ENCODE data around the gene PBRM1.

The PBRM1 gene

DNA sequence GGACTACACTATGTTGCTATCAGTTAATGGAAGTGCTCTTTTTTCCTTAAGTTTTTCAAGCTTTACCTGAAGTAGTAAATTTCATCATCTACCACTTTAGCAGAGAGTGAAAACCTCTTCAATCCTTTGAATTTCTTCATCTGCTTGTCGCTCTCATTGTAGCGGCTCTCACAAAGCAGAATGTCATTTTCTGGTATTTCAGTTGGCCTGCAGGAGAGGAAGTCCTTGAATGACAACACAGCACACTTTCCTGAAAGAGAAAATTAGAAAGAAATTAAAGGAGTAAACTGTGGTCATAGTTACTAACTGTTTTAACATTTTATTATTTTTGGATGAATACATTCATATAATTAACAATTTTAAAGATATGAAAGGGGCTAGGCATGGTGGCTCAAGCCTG is 121.7 kb downstream of the PBRM1 start:
- DNase-seq, result no peak

DNA sequence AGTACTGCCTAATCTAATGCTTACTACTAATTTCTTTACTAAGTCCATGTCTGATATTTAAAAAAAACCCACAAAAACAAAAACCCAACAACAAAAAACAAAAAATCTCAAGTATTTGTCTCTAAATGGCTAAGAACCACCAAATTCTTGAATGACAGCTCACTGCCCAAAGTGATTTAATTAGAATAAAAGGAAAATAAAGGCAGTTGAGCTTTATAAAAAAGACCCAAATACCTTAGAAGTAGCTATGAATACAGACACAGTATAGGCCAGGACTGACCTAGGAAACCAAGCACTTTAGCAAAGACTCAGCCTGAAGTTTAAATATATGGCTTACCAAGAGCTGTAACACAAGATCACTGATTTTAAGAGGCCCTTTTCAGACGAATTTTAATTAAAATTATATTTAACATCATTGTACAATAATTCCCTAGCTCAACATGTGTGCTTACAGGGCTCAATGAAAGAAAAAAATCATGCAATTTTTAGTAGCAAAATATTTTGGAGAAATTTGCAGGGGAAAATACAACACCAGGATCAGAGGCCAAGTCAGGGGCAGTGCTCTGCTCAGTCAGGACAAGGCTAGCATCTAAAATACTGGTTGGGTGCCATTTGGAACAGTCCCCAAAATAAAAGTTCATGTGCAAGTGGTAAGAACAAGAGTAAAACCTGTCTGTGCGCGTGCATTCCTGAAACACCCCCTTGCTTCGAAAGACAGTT is 124.5 kb downstream of the PBRM1 start:
- no peak for DNase-seq

DNA sequence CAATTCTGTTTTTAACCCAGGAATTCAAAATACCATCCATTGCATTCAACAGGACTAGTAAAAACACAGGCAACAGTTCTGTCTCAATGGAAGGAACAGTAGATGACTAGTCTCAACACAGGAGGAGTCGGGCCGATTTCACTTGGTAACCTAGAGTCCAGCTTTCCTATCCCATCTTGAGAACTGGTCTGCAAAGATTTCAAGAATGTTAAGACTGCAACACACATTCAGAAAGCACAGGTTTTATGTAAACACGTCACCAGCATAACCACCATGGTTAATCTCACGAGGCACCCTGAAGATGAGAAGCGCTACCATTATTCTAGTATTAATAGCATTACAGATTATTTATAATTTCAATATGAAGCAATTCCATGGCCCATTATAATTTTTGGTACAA is 127.3 kb downstream of the PBRM1 start:
- DNase-seq, result no peak

DNA sequence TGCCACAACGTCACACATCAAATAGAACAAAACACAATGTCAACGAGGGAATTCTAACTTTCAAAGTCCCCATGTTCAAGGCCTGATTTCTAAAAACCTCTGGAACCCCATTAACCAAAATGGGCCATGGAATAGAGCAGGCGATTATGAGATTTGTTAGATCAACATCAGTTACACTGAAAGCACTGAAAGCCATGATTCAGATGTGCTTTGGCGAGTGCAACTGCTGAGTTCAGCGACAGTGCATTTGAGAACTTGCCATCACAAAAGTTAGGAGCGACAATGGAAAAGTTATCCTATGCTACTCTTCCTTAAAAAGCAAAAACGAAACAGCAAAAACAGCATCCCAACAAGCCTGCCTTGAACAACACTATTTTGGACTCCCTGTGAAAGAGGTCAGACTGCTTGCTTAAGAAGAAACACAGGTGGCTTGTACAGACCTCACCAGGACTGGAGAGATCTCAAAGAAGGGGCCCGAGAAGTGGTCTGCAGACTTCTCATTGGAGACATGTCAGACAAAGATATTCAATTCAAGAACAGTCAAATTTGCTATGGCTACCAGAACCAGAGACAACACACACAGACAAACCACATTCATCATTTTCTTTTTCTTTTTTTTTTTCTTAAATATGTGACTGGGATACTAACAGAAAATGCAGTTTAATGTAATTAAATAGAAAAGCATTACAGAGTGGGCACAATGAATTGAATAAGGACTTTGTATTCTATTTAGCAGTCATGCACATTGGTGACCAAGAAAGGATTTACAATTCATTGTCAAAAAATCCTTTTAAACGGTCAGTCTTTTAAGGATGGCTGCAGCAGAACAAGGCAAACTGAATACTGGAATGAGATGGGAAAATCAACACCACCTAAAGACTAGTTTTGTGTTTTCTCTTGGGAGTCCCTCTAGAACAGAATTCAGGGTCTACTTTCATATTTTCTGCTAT is 128.4 kb downstream of the PBRM1 start:
- no peak for DNase-seq

DNA sequence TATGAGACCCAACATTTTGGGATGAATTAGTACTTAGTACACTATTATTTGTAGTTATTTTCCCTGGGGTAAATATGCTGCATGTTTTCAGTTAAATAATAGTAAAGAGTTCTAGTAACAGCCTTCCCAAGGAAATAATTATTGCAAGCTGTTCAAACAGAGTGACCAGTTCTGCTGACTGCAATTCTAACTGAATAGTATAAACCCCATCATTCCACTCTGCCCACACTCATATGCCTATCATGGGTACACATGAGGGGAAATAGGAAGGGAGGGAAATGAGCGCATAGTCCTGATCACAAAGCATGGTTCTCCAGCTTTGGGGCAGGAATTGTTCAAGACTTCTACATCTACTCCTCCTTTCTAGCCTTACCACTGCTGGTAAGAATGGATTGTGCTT is 130.7 kb downstream of the PBRM1 start:
- no peak for DNase-seq

DNA sequence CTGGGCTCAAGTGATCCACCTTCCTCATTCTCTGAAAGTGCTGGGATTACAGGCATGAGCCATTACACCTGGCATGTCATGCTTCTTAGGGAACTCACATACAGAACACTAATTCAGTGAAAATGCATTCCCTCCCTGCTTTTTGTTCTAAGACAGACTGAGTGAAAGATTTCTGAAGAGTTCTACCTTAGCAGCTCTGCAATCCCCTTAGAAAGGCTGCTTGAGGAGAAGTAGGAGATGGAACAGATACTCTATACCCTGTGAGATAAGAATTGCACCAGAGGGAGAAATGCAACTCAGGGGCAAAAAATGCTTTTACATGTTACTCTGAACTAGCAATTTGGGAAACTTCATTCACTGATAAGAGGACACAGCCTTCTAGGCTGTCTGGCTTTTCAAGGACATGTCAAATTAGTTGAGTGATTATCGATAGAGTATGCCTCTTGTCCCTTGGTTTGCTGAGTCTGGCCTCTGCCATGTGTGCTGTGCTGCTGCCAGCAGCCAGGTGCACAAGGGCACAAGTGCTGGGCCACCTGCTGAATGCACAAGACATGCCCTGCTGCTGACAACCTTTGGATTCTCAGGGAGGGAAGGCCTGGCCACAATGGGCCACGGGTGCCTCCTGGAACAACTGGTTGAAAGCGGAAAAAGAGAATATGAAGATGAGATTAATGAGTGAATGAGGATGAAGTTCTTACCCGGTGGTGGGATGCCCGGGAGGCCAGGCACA is 131.5 kb downstream of the PBRM1 start:
- no peak for DNase-seq

DNA sequence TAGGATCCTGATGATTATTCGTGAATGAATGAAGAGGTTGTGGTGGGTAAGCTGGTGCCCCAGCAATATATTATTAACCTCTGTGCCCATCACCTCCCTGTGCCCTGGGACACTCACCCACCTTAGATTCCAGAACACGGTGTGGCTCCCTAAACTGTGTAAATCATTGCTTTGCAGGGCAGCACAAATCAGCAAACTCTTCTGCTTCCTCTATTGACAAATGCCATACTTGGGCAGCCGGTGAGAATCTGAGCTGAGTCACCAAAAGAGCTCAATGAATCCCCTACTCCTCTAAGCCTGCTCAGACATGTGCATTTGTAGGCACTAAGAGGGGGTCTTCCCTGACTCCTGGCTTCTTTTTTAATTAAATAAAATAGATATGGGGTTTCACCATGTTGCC is 133.6 kb downstream of the PBRM1 start:
- DNase-seq, result no peak

DNA sequence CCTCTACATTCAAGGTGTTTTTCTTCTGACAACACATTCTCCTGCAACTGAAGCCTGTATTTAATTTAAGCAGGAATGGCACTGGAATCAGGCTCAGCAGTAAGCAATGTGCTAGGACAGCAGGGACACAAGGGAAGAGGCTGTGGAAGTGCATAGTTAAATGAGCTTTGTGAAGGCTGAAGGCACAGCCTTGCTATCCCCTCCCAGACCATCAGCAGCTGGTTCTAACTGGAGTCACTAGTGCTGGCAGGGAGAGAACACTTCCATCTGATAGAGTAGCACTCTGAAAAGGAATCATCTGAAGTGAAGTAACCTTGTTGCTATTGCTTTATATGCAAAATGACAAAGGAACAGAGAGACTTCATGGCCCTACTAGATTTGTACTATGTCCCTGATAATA is 134.6 kb downstream of the PBRM1 start:
- no peak for DNase-seq

DNA sequence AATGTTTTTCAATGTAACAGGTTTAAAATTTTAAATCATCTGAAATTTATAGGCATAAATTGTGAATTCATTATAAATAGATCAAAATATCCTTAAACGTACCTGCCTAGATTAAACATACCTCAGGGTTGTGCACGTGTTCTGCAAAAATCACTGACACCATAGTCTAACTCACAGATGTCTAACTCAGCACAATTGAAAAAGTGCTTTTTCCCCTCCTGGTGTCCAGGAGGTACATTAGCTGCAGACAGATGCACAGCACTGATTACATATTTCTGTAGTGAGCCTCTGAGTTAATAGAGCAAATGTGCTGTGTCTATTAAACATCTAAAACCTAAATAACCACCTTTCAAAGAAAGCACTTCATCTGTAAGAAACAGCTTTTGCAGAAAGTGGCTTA is 138.6 kb downstream of the PBRM1 start:
- DNase-seq, result no peak

DNA sequence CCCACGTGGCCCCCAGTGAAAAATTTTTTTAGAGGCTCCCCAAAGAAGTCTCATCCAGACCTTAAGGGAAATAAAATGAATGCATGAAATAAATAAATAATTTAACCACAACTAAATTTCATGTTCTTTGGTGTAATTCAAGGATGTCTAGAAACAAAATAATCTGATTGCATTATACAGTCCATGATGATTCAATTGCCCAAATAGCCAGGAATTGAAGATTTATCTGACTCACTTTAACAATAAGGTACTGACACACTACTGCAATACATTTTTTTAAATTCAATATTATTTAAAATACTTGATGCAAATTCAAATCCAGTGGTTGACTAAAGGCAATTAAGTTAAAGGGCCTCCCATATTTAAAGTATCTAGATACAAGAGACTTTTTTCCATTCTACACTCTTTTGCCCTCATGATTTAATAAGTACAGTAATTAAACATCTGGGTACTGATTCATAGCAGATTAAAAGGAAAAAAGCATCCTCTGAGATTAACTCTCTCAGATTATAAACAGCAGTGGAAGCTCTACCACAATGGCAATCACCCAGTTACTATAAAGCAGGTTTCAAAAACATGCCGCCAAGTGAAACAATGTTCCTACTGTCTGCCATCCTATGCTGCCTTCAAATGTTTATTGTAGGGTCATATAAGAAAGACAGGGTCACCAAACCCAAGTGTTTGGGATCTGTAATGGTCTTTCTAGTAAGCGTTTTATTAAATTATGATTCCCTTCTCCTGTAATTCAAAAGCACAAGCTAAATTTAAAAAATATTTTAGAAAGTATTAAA is 139.4 kb downstream of the PBRM1 start:
- no peak for DNase-seq

DNA sequence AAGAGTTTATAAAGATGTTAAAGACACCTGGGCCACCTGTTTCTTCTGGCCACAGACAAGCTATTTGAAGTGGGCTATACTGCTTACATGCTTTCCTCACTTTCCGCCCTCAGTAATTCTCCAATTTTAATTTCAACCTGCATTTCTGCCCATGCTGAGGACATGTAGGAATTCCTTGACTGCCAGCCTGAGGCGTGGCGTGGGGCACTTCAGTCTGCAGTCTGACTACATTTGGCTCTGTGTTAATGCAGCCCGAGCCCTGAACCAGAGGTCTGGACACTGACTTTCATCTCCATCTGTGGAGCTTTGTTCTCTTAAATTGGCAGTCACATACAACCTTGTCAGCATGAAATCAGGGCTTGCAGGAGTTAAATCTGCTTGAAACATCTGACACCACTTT is 140.8 kb downstream of the PBRM1 start:
- no peak for DNase-seq

DNA sequence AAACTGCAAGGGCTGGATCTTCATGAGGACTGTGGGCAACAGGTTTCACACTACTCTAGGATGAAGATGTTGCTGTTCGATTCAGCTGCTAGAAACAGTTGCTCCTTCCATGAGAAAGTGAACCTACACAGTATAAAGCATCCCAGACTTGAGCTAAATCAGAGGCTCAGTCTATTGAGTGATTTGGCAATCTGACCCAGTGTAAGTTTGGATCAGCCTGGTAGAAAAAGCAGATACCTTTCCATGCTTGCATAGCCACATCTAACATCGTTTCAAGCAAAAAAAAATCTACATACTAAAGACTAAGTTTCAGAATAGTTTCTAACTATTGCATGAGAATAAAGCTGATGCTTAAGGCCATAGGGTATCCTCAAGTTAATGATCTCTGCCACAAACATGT is 144.7 kb downstream of the PBRM1 start:
- DNase-seq, result no peak

DNA sequence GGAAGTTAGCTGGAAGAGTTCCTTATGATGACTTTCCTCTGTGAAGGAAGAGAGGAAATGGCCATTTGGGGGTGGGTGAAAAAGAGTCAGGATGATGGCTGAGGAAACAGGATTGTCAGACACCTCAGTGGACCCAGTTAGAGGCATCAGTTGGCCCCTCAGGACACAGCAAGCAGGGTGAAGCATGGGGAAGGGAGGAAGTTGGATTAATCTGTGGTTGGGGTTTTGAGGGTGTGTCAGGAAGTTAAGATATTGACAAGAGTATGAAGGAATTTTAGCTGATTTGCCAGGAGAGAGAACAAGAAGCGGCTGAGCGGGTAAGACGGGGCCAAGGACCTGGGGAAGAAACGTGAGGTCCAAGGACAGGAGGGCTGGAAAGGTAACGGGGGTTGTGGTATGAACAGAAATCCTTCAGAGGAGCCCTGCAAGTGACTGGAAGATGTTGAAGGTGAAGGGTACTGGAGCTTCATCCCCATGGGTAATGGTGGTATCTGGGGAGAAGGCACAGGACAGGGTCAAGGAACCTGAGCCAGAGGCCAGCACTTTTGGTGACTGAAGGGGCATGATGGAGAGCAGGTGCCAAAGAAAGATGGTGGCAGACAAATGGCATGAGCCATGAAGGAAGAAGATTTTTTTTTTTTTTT is 146.6 kb downstream of the PBRM1 start:
- no peak for DNase-seq

DNA sequence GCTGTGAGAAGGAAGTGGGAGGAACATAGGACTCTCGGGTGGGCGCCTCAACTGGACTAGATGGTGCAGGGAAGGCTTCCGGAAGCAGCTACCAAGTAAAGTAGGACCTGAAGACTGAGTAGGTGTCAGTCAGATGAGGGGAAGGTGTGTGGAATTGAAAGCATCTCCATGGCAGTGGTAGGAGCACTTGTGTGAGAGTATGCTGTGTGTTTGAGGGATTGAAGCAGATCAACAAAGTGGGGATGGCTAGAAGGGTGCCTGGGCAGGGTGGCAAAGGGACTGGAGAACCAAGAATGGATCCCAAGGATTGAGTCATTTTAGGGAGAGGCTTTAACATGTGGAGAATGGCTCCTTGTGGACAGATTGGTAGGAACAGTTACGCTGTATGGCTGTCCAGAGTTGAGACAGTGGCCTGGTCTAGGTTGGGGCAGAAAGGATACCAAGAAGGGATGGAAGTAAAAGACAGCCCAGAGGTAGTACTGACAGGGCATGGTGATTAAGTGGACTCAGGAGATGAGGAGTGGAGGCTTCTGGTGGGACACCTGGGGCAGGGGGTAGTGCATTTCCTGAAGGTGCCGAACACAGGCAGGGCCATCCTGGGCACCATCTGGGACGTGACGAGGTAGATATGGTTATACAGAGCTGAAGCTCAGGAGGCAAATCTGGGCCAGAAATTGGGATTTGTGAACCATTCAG is 147.8 kb downstream of the PBRM1 start:
- no peak for DNase-seq

DNA sequence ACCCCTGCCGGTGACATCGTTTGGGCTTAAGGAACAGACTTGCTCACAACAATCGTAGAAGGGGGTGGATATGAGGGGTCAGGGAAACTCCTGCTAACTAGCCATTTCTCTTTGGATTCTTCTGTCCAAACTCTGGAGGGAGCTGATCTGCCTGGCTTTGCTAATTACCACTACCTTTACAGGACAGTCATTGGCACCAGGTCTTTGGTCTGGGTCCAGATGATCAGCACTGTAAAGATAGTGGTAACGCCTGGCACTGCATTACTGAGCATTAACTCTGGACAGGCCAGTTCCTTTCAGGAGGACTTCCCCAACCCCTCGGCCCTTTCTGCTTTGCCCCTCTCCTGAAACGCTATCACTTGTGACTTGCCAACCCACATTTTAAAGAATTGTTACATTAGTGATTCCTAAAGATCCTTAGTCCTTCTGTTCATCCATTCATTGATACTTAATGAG is 148.5 kb downstream of the PBRM1 start:
- DNase-seq, result no peak

DNA sequence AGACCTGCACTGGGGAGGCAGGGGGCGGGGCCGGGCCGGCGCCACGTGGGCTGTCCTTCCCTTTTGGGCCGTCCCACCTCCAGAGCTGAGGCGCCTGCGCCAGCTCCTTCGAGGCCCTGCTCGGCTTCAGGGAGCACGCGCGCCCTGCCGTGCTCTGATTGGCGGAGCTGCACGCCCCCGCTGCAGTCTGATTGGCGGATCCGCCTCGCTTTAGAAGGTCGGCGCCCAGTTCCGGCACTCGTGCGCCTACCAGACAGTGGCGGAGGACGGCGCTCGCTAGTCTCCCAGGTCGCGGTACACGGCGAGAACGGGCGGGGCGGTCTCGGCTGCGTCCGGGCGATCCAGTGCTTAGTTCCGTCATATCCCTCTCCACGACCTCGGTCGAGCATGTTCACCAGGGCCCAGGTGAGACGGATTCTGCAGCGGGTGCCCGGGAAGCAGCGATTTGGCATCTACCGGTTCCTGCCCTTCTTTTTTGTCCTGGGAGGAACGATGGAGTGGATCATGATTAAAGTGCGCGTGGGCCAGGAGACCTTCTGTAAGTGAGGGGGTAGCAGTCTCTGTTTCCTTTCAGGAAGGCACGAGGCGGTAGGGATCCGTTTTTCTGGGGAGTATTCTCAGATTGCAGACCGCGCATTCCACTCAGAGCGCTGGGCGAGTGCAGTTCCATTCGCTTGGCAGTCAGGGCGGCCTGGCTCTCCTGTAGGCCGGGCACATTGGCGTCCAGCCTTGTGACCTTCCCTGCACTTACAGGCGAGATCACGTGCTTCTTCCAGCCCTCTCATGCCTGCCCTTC is 149.1 kb downstream of the PBRM1 start, which contains the start of gene UQCC5:
Gene UQCC5, plus strand, starts transcription at position 237 of the 796 bp plus-strand sequence. Its CDS starts 151 bp downstream, at position 388.
- DNase-seq, result peak; percentile 86

DNA sequence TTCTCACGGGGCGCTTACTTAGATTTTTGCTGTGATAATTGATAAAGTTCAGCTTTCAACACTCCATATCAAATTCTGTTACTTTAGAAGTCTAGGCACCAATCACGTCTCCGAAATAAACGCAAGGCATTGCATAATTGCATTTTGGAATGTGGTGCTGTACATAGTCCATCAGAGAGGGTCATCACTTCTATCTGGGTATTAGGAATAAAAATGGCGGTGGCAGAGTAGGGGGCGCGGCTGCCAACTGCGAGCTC is 149.7 kb downstream of the PBRM1 start:
- no peak for DNase-seq

DNA sequence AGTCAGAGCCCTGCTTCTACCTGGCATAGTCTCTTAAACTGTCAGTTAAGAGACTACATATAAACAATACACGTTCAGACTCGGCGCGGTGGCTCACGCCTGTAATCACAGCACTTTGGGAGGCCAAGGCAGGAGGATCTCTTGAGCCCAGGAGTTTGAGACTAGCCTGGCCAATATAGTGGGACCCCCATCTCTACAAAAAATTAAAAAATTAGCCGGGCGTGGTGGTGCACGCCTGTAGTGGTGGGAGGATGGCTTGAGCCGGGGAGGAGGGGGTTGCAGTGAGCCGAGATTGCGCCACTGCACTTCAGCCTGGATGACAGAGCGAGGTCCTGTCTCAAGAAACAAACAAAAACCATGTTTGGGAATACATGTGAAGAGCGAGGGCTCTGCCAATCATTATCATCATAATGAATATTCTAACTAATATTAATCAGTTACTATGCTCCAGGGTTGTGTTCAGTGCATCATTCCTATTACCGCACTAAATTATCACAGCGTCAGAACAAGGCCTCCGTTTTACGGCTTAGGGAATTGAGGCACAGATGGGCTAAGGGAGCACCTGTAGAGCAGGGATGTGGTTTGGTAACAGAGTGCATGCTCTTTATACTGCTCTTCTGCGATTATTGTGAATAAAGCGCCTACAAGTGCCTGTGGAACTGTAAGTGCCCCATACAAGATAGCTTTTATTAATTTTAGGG is 150.2 kb downstream of the PBRM1 start:
- no peak for DNase-seq

DNA sequence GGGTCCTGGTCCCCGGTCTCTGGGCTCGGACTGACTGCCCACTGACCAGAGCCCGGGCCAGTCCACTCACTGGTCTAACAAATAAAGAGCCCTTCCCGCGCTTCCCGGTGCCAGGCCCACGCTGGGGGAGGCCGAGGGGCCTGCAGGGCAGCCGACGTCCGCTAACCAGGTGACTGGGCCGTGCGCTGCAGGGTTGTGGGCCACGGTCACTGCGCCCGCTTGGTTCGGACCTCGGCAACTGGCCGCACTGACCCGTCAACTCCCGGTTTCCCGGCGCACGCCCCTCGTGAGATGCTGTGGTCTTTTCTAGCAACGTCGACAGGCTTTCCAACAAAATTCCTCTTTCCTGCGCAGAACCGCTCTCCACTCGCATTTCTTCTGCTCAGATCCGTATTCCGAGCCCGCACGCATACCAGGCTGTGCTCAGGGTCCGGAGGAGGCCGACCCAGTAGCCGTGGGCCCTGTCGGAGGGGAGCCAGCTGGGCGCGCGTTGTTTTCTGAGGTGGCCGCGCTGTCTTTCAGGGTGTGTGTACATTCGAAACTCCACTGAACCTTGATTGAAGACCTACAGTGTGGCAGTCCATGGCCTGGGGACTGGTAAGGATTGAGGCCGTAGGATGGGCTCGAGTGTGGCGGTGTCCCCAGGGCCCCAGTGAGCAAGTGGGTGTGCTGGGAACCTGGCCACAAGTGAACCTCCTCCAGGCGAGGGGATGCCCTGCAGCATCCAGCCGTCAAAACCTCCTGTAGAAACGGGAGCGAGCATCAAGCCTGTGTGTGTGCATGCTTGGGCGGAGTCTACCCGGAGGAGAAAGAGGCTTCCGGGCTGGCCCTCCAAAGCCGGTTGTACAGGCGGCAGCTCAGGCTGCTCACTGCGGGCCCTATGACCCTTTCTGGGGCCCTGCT is 151.2 kb downstream of the PBRM1 start:
- DNase-seq, result peak; percentile 29

All from NCI-H748 treated with DMSO at 0.1 percent for 48 hours (cell line).